ENCODE results near the gene SNX18.

SNX18 gene

DNA sequence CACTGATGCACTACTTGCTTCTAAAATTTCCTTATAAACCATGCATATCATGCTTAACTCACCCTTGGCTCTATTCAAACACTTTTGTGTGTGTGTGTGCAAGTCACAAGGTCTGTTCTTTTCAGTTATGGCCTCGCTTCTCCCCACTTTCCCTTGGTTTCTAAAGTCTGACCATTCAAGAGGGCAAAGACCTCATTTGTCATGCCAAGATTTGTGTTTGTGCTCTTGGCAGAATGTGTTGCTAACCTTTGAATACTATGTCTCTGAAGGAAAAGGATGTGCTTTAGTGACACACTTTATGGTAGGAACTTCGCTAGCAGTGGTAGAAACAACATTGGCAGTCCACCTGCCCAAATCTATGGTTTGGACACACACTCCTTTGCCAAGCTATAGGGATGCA, 50.4 kb downstream of the SNX18 start:
- no peak for DNase-seq (ENCODE audit: insufficient read length, low spot score)
- FAIRE-seq = no peak
- TF ChIP-seq CTCF (IDR thresholded peaks at IDR 0.05; ENCODE audit: insufficient read depth, missing control alignments) = no peak

DNA sequence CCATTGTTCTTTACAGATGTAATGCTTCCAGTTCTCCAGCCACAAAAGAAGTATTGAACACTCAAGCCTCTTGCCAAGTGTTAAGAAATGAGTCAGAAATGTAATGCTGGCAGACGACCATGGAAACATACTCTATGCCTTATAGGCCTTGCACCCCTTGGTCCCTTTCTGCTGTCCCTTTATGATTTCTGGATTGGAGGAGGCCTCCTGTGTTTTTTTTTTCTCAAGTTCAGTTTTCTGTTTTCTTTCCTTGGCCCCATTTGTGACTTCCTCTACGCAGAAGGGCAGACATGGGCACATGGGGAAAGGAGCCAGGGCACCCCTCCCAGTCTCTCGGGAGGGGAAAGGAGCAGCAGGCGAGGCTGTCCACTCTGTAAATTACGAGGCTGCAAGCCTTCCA, 53.4 kb downstream of the SNX18 start:
- DNase-seq (ENCODE audit: insufficient read length, low spot score) (no peak), FAIRE-seq (no peak)
- TF ChIP-seq CTCF (IDR thresholded peaks at IDR 0.05; ENCODE audit: insufficient read depth, missing control alignments) = no peak

GRCh38 chr5:54571462-54571861, 53.9 kb downstream of the SNX18 start:
- DNase-seq (ENCODE audit: insufficient read length, low spot score) (no peak), FAIRE-seq (no peak)
- TF ChIP-seq CTCF (IDR thresholded peaks at IDR 0.05; ENCODE audit: insufficient read depth, missing control alignments) = no peak

DNA sequence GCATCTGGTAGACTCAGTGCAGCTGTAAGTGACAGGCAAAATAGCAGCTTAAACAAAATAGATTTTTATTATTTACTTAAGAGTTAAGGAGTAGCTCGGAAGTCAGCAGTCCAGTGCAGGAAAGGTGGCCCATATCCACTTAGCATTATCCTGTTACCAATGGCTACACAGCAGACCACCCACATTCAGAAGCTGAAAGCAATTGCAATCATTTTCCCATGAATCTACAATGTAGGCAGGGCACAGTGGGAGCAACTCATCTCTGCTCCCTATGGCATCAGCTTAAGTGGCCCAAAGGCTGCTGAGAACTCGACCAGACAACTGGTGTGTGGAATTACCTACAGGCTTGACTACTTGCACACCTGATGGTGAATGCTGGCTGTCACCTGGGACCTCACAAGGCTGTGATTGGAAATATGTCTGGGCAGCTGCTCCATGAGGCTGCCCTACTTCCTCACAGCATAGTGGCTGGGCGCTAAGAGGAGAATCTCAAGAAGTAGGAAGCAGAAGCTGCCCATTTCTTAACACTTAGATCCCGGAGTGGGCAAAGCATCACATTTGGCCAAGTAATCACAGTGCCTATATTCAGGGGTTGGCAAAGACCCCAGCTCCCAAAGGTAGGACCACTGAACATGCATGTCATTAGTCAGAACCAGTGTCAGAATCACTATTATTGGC, 56.4 kb downstream of the SNX18 start:
- TF ChIP-seq CTCF (IDR thresholded peaks at IDR 0.05; ENCODE audit: insufficient read depth, missing control alignments) = no peak
- FAIRE-seq = no peak
- DNase-seq (ENCODE audit: insufficient read length, low spot score) = no peak

GRCh38 chr5:54577528-54577927, 60.0 kb downstream of the SNX18 start:
- no peak for TF ChIP-seq CTCF (IDR thresholded peaks at IDR 0.05; ENCODE audit: insufficient read depth, missing control alignments)
- no peak for FAIRE-seq
- DNase-seq (ENCODE audit: insufficient read length, low spot score) = no peak

DNA sequence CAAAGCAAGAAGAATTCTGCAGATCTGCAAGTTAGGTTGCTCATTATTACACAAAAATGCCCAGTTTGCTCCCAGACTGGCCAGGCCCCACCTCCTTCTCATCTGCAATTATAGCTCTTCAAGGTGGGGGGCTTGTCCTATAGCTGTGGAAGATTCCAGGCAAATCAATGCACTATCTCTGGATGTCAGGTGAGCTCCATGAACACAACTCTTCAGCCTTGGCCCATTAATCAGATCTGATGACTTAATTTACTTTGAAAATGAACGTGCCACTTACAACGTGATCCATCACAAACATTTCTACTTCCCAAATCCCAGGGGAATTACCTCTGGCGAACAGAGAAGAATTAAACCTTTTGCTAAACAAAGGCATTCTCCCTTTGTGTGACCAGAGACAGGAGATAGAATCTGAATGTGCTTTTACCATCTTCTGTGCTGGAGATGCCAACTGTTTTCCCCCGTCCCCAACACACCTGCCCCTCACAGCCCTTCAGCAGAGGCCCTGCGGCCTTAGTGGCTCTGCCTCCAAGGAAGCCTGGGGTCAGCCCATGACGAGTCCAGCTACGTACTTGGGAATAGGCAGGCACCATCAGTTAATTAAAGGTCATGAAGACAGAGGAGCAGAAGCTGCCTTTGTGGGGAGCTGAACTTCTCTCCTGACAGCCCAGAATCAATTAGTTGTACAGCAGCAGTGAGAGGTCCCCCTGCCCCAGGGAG, 60.5 kb downstream of the SNX18 start:
- FAIRE-seq (no peak), DNase-seq (ENCODE audit: insufficient read length, low spot score) (no peak)
- no peak for TF ChIP-seq CTCF (IDR thresholded peaks at IDR 0.05; ENCODE audit: insufficient read depth, missing control alignments)

Measured in D721Med (cell line).